Measurements from ENCODE around the gene BYSL.

DNA sequence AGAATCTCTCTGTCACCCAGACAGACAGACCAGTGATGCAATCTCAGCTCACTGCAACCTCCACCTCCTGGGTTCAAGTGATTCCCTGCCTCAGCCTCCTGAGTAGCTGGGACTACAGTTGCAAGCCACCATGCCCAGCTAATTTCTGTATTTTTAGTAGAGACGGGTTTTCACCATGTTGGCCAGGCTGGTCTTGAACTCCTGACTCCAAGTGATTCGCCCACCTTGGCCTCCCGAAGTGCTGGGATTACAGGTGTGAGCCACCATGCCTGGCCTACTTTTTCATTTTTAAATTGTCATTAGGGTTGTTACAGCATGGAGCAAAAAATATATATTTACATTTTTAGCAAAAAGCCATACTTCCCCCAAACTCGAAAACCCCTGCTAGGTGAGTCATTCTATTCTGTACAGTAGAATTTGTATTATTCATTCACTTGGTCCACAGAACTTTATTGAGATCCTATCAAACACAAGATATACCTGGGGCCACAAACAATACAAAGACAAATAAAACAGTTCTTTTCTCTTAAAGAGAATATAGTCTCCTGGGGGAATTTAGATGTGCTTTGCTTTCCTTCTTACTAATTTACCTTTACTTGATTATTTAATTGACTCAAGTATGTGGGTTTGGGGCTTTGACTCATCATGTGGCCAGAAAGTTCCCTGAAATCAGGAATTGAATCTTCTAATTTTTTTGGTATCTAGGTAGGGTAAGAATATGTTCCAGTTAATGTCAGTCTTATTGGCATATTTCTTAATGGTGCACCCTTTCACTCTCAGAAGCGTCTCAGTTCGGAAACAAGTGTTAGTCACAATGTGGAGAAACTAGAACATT lies 36.9 kb downstream of the BYSL start:
- TF ChIP-seq, protein P1, sequence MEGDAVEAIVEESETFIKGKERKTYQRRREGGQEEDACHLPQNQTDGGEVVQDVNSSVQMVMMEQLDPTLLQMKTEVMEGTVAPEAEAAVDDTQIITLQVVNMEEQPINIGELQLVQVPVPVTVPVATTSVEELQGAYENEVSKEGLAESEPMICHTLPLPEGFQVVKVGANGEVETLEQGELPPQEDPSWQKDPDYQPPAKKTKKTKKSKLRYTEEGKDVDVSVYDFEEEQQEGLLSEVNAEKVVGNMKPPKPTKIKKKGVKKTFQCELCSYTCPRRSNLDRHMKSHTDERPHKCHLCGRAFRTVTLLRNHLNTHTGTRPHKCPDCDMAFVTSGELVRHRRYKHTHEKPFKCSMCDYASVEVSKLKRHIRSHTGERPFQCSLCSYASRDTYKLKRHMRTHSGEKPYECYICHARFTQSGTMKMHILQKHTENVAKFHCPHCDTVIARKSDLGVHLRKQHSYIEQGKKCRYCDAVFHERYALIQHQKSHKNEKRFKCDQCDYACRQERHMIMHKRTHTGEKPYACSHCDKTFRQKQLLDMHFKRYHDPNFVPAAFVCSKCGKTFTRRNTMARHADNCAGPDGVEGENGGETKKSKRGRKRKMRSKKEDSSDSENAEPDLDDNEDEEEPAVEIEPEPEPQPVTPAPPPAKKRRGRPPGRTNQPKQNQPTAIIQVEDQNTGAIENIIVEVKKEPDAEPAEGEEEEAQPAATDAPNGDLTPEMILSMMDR (IDR thresholded peaks at IDR 0.05), result no peak
- TF ChIP-seq EZH2 (IDR thresholded peaks at IDR 0.05) (no peak), EZH2phosphoT487 (IDR thresholded peaks at IDR 0.05) (no peak)
